Activated CD4-positive, alpha-beta T cell treated with anti-CD3 and anti-CD28 coated beads, Interleukin-2, amount 50 U/mL, for 1 hour (primary cell): Measurements from ENCODE around the gene RAB27A.
"Not testable (repeated sequence)": the region's sequence is repeated elsewhere in the genome, so short reads cannot be mapped to it uniquely, and the experiment has no call there.

Source experiments
- DNase-seq: peaks from one replicate; pipeline ENCODE4 v3.0.0-alpha.2; 2020

The RAB27A gene

GRCh38 chr15:55249885-55250284 lies 39.7 kb downstream of the RAB27A start:
- not testable (repeated sequence) for DNase-seq

GRCh38 chr15:55248895-55249294 lies 40.7 kb downstream of the RAB27A start:
- no peak for DNase-seq

- DNase-seq = no peak
Measured at GRCh38 chr15:55247766-55248427, 41.7 kb downstream of the RAB27A start.

GRCh38 chr15:55247311-55247710 lies 42.3 kb downstream of the RAB27A start:
- no peak for DNase-seq

GRCh38 chr15:55246567-55246966 lies 43.0 kb downstream of the RAB27A start:
- no peak for DNase-seq

GRCh38 chr15:55245059-55245458 lies 44.6 kb downstream of the RAB27A start:
- DNase-seq = no peak

- DNase-seq = no peak
Measured at GRCh38 chr15:55241891-55242290, 47.7 kb downstream of the RAB27A start.

GRCh38 chr15:55241186-55241585 lies 48.4 kb downstream of the RAB27A start:
- no peak for DNase-seq

- no peak for DNase-seq
Measured at GRCh38 chr15:55240125-55240760, 49.4 kb downstream of the RAB27A start.

- no peak for DNase-seq
Measured at GRCh38 chr15:55239440-55240124, 50.0 kb downstream of the RAB27A start.

GRCh38 chr15:55238877-55239276 lies 50.7 kb downstream of the RAB27A start:
- DNase-seq = no peak

- DNase-seq = no peak
Measured at GRCh38 chr15:55237219-55238130, 52.1 kb downstream of the RAB27A start.

- DNase-seq = no peak
Measured at GRCh38 chr15:55235546-55236036, 54.0 kb downstream of the RAB27A start.

GRCh38 chr15:55234800-55235104 lies 54.9 kb downstream of the RAB27A start:
- no peak for DNase-seq

GRCh38 chr15:55234104-55234799 lies 55.4 kb downstream of the RAB27A start:
- no peak for DNase-seq

GRCh38 chr15:55231455-55231854 lies 58.2 kb downstream of the RAB27A start:
- DNase-seq = no peak

- DNase-seq = no peak
Measured at GRCh38 chr15:55230953-55231352, 58.7 kb downstream of the RAB27A start.

- DNase-seq = no peak
Measured at GRCh38 chr15:55230051-55230670, 59.5 kb downstream of the RAB27A start.

GRCh38 chr15:55226127-55226526 lies 63.5 kb downstream of the RAB27A start:
- DNase-seq = no peak

- DNase-seq = no peak
Measured at GRCh38 chr15:55224892-55225291, 64.7 kb downstream of the RAB27A start.

- DNase-seq = no peak
Measured at GRCh38 chr15:55222588-55222987, 67.0 kb downstream of the RAB27A start.
